Measurements from ENCODE around the gene TAC3.
"Not testable (repeated sequence)": the region's sequence is repeated elsewhere in the genome, so short reads cannot be mapped to it uniquely, and the experiment has no call there.

DNA sequence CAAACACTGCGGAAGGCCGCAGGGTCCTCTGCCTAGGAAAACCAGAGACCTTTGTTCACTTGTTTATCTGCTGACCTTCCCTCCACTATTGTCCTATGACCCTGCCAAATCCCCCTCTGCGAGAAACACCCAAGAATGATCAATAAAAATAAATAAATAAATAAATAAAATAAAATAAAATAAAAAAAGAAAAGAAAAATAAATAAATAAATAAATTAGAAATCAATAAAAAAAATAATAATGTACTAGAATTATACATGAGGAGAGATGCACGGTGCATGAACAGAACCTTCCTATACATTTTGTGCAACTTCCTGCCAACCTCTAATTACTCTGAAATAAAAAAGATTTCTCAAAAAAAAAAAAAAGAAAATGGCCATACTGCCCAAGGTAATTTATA, 51.2 kb downstream of the TAC3 start:
- TF ChIP-seq, protein P1, sequence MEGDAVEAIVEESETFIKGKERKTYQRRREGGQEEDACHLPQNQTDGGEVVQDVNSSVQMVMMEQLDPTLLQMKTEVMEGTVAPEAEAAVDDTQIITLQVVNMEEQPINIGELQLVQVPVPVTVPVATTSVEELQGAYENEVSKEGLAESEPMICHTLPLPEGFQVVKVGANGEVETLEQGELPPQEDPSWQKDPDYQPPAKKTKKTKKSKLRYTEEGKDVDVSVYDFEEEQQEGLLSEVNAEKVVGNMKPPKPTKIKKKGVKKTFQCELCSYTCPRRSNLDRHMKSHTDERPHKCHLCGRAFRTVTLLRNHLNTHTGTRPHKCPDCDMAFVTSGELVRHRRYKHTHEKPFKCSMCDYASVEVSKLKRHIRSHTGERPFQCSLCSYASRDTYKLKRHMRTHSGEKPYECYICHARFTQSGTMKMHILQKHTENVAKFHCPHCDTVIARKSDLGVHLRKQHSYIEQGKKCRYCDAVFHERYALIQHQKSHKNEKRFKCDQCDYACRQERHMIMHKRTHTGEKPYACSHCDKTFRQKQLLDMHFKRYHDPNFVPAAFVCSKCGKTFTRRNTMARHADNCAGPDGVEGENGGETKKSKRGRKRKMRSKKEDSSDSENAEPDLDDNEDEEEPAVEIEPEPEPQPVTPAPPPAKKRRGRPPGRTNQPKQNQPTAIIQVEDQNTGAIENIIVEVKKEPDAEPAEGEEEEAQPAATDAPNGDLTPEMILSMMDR (IDR thresholded peaks at IDR 0.05), result not testable (repeated sequence)
- not testable (repeated sequence) for TF ChIP-seq EP300 (IDR thresholded peaks at IDR 0.05)
